NCI-H1105 (cell line): Measurements from ENCODE around the gene TGIF1.

ENCODE experiments used
- DNase-seq: peaks from one replicate; lab custom pipeline; 2025; lab: John Stamatoyannopoulos, UW

The TGIF1 gene

DNA sequence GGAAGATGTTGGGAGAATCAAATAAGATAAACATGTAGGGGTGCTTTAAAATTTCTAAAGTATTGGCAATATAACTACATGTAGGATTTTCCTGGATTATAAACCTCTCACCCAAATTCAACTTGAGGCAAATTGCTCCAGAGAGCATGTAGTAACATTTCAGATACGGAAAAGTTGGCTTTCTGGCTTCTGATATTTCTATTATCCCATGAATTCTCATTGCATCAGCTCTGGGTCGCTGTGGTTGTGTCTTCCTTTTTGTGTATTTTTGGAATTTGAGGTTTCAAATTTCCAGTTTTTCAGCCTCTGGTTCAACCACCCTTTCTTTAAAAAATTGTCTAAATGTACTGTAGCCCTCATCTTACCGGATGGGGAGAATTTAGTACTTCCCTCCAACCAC is 32.3 kb downstream of the TGIF1 start:
- no peak for DNase-seq

DNA sequence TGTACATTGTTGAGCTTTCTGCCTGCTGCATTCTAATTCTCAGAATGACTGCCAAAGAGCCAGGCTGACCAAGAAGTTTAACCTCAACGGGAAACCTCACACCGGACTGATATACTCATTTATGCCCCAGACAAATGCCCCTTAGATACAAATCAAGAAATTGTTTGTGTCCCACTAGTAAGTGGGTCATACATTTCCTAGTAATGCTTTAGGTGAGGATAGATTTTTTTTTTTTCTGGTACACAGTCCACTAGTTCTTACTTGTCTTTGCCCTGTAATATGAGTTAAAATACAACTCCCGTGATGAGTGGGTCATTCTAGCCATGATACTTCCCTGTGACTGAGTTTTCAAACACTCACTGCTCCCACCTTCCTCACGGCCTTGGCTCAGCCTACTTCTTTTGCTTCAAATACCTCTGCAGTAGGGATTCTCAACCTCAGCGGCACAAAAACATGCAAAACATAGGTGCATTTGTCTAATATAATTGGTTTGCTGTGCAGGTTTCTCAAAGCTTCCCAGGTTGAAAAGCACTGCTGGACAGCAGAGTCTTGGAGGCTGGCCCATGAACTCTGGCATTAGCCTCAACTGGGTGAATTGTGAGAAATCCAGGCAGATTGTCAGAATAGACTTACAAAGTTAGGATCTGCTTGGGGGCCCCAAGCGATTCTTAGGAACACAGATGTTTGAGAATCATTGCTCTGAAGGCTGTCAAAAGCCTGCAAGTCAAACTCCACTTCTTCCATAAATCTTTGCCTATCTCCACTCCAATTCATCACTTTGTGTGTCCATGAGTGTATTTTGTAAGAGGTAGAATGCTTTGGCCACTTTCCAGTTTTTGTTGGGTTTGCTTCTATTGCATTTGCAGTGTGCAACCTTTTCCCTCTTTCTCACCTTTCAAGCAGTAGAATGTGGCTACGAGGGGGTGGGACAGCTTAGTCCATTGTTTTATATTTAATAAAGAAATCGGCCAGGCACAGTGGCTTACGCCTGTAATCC is 35.5 kb downstream of the TGIF1 start:
- no peak for DNase-seq

DNA sequence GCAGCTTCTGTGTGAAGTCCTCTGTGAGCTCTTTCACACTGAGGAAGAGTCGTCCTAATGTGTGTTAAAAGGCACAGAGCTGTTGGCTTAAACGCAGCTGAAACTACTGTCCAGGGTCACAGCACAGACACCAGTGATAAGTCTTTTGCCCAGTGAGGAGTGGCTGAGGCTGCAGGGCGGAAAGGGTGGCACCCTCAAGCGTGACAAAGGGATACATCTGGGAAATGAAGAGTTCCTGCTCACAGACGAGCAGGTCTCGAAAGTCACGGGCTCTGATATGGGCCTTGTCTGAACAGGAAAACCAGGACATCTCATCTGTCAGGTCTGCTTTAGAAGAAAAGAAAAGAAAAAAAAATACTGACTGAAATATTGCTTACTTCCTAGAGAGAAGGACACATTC is 36.5 kb downstream of the TGIF1 start:
- DNase-seq = no peak

DNA sequence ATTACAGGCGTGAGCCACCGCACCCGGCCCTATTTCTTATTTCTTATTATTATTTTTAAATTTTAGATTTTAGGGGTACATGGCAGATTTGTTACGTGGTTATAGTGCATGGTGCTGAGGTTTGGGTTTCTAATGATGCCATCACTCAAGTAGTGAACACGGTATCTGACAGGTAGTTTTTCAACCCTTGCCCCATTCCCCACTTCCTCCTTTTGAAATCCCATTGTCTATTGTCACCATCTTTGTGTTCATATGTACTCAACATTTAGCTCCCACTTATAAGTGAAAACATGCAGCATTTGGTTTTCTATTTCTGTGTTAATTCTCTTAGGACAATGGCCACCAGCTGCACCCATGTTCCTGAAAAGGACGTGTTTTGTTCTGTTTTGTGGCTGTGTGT is 39.5 kb downstream of the TGIF1 start:
- DNase-seq = no peak

DNA sequence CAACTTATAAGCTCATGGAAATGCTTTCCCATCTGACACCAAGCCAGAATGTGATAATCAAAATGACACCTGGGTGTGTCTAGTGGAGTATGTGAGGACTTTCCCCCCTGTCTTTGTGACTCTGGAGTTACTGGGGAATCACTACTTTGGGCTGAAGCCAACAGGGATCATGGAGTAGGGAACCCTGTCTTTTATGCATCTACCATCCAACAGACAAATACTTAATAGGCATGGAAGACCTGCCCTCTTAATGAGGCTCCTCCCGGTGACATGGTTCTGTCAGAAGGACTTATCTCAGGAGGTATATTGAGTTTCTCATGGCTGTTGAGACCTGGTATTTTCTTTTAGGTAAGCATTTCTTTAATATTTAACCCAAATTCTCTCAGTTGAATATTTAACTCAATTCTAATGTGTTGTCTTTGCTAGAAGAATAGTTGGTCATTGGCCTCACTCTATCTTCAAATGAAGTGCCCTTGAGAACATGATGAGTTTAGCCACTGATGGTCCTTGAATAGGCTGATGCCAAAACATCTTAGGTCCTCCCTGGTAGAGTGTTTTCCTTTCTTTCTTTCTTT is 42.1 kb downstream of the TGIF1 start:
- DNase-seq = no peak

DNA sequence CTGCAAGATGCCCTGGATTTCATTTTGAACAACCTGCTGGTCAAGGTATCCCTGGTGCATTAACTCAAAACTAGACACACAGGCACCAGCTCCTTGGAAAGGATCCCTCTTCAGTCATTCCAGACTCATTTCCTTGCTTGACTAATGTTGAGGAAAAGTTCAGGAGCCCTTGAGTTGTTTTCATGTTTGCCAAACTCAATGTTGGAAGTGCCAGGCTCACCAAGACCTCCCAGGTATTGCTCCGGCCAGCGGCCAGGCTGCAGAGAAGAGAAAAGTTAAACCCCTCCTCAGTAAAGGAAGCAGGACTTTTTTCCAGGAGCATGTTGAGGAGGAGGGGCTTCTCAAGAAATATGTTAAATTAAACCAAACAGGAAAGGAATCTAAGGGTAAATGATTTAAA is 42.7 kb downstream of the TGIF1 start:
- DNase-seq = no peak

DNA sequence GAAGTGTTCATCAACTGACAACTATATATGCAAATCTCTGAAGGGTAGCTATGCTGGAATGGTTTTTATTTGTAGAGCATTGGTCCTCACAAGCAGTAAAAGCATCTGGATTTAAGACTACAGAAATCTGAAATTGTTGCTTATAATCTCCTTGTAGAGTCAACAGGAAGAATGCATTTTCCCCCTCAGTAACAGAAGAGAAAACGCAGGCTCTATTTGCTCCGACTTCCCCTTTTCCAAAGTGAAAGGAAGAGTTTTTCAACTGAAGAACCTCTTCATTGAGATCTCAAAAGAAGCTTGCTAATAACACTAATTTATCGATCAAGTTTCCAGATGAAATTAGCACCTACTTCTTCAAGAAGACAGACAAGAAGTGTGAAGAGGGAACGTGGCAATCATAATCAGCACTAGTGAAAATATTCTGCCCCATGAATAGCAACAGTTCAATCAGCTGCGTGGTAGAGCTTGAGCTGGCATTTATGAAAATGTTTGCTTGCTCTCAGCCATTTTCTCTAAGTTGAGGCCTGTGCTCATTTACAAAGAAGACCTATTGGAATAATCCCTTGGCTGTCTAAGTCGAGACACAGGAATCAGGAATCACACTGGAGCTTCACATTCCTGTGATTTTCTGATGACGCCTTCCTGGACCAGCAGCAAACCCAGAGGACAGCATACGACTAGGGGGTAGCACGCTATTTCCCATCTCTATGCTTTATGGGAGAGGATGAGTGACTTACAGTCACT is 43.7 kb downstream of the TGIF1 start:
- no peak for DNase-seq

DNA sequence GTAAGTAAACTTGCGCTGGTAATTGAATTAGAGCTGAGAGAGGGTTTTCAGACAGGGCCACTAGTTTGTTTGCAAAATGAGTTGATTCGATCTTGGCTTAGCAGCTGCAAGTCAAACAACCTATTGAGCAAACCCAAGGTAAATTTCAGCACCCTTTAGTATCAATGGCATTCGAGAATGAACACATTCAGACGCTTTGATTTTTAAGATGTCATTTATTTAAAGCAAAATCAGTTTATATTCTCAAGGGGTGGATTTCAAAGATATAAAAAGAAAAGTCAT is 44.2 kb downstream of the TGIF1 start:
- no peak for DNase-seq

DNA sequence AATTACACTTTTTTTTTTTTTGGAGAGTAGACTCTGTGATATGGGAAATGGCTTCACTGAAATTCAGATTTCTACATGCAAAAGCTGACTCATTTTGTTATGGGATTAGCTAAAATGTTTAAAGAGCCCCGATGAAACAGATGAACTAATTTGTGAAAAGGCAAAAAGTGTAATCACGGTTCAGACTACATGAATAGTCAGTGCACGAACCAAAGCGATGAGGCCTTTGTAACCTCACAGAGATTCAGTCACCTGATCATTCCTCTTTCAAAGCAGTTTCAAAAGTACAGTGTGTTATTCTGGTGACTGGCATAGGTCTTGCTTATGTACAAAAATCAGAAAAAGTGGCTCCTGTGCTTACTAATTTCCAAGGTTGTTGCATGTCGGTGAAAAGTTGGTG is 44.6 kb downstream of the TGIF1 start:
- DNase-seq = no peak

DNA sequence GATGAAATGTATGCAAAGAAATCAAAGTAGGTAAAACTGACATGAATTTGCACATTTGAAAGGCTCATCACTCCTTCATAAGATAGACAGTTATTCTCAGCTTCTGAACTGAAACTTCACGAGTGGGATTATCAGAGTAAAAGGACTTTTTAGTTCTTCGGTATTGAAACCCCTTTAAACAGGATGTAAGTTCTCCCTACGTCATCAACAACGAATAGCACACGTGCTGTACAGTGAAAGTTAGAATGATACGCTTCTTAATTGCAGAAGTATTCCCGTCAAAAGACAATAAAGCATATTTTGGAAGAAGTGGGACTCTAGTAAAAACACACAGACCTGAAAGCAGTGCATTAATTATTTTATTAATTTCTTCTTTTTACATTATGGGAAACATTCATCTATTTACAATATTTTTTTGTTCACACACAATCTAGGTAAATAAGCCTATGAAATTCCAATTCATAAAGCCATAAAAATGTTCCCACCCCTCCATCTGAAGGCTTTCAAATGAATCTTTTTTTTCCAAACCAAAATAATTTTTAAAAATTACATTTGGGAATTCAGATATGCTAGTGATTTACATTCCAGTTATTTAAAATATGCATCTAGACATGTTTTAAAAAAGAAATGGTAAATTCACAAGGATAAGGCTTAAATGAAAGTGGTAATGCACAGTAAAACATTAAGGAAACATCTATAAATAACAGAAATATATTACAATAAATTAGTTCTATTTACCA is 45.9 kb downstream of the TGIF1 start:
- no peak for DNase-seq

DNA sequence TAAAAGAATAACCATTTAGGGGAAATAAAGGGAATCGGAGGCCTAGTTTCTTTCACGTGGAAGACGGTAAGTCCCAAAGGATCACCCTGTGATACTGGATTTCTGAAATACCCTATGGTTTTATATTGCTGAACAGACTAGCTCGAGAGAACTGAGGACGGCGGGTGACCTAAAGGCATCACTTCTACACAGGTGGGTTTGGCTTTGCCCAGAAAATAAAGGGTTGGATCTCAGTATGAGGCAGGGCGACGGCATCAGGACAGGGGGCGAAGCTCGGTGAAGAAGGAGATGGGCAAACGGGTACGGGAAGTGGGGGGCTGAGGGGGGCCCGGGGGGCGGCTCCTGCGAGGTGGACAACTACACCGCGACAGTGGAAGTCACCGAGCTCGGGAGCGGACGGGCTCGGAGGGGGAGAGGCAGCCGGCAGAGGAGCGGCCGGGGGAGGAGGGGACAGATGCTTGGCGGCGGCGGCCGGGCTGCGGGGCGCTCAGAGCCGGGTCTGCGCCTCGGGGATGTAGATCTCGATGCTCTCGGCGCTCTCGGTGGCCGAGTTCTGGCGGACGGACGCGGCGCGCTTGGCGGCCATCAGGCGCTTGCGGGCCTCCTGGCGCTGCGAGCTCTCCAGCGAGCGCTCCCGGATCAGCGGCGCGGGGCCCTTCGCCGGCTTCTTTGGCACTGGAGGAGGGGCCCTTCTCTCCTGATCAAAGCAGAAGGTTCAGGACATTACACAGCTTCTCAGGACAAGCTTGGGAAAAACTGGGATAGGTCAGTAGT is 48.9 kb downstream of the TGIF1 start:
- DNase-seq = peak; percentile 50

DNA sequence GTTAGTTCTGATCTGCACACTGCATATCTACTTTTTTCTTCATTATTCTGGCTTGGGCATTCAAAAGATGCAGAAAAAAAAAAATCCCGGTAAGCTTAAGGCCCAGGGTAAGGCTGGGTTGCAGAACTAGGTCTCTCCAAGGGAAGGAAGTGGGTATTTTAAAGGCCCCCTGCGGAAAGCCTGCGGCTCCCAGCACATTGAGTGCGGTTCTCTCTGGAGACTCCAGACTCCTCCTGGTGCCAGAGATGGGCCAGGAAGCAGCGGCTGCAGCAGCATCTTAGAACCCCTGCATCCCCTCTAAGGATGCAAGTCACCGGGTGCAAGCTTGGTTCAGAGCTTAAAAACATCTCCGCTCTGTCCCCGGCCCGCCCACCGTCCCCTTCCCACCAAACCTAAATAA is 49.5 kb downstream of the TGIF1 start:
- no peak for DNase-seq

DNA sequence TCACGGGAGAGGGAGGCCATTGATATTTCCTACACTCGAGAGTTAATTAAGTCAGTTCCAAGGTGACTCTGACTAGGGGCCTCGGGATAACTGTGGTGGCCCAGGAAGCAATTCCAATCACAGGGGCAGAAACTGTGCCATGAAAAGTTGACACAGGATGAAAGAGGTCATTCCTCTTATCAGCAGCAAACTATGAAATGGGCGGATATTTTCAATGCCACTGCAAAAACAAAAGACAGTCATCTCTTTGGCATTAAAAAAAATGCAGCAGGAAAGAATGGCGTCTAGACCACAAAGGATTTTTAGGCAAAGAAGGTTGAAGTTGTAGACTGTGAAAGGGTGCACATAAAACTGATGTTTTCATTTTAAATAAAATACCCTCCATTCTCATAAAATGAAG is 50.0 kb downstream of the TGIF1 start:
- DNase-seq = no peak

DNA sequence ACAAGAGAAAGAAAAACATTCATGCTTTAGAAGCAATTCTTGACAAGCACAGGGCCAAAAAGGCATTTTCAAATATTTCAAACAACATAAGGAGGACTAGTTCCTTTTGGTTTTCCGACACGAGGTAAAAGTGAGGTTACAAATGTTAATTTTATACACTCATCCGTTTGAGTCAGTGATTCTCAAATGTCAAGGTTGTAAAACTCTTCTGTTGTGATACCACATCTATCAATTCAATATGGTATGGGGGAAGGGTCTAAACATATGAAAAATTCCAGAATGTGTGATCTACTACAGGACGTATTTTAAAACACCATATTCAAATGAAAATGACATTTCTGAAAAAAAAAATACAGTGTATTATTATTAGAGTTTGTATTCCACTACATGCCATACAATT is 52.7 kb downstream of the TGIF1 start:
- DNase-seq = no peak

DNA sequence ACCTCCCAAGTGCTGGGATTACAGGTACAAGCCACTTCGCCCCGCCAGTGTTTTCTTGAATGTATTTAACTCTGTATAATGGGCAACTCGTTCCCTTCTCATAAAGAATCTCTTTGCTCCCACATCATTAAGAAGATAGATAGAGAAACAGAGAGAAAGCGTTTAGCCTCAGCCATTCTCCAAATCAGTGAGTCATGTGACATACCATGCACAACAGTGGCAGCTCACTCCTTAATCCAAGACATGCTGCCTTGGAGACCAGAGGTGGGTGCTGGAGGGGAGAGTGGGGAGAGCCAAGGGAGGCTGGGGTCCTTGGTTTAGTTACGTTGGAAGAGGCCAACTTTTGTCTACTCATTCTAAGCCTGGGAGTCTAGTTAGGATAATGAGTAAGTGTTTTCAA is 54.7 kb downstream of the TGIF1 start:
- no peak for DNase-seq

DNA sequence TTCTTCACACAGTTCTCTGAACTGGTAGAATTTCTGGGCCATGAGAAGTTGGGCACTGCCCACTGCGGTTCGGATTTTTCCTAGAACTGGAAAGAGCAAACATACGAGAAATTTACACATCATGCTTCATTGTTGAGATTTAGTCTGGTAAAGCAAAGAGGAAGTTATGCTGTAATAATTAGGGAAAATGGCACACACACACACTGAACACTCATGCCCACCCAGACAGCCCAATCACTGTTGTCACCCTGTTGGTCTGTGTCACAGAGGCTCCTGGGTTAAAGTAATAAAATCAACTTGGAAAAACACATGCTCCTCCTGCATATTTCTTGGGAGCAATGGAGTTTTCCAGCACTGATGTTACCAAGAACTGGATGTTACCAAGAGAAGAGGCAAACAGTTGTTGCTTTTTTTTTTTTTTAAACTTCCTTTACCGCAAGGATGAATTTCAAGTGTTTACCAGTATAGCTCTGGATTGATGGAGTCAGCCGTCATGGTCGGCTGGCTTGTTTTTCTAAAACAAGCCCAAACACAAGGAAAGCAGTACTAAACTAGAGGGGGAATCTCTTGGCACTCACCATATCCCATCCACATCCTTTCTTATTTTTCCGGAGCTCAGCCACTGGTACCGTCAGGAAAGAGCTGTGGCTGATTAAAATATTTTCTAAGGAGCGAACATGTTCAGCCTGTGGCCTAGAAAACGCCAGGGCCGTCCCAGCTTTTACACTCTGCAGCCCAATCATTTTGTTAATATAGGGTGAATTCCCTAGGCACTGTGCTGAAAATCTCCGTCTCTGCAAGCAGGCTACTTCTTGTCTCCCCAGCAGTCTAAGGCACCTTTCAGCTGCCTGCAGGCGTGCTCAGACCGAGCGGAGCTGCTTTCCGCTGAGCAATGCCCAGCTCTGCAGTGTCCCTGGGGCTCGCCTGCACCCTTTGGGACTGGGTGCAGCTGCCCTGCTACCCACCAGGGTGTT is 58.9 kb downstream of the TGIF1 start:
- no peak for DNase-seq
